Sigmoid colon (tissue), 7 donors: ENCODE results near the gene ZNF831. TPM values are rescaled to one million over a fixed set of nuclear protein-coding genes. Genes with fewer than 3 reads are reported as not detected.

Experiments
- DNase-seq: peaks from one replicate; pipeline ENCODE4 v3.0.0-alpha.2; 2019
- H3K27ac ChIP-seq, 4 donors: fragments of 200-600 bp; sonication (generic); one replicate each; pipeline ENCODE4 v1.5.1; 2016 to 2019; ENCODE audit warnings: mild to moderate bottlenecking in 1 of 4
- H3K27me3 ChIP-seq, 3 donors: fragments of 200-600 bp; sonication (generic); one replicate each; pipeline ENCODE4 v1.5.1; 2019; ENCODE audit warnings: mild to moderate bottlenecking in 1 of 3
- H3K36me3 ChIP-seq, 4 donors: fragments of 200-600 bp; sonication (generic); one replicate each; pipeline ENCODE4 v1.5.1; 2016 to 2019
- H3K4me1 ChIP-seq, 4 donors: fragments of 200-600 bp; sonication (generic); one replicate each; pipeline ENCODE4 v1.5.1; 2017 to 2019
- H3K4me3 ChIP-seq, 4 donors: fragments of 200-600 bp; sonication (generic); one replicate each; pipeline ENCODE4 v1.5.1; 2017 to 2019; ENCODE audit warnings: mild to moderate bottlenecking in 2 of 4, moderate library complexity in 1 of 4
- H3K9me3 ChIP-seq, 4 donors: fragments of 200-600 bp in 3 of 4; sonication (generic) in 3 of 4; one replicate each; pipeline versions ENCODE4 v1.5.1 to v1.6.1; 2013 to 2019
- EP300 ChIP-seq, 4 donors: sonication (generic); formaldehyde crosslinking; IDR thresholded peaks; one replicate each; pipeline ENCODE4 v1.6.1; 2017; ENCODE audit warnings: antibody characterized with exemption in 4 of 4
- POLR2A ChIP-seq, 2 donors: fragments of 450-650 bp; IDR thresholded peaks; one replicate each; pipeline ENCODE4 v1.6.1; 2016; ENCODE audit warnings: antibody characterized with exemption in 2 of 2, mild to moderate bottlenecking in 2 of 2, moderate library complexity in 2 of 2
- POLR2AphosphoS5 ChIP-seq, 4 donors: sonication (generic); formaldehyde crosslinking; IDR thresholded peaks; one replicate each; pipeline ENCODE4 v1.6.1; 2017; ENCODE audit warnings: antibody characterized with exemption in 4 of 4
- WGBS, 2 donors: extraction: QIAGEN DNeasy Blood & Tissue Kit; methylation state at CpG; one replicate each; pipeline ENCODE4 v1.1.7; 2013; 5-methylcytosine and 5-hydroxymethylcytosine counted together
- intact Hi-C: fragments of 100-400 bp; cut with DNase I; formaldehyde crosslinking; loops from one replicate; pipeline ENCODE4 v1.15.1; 2023
- polyA plus RNA-seq, 3 donors: library from polyadenylated mRNA; stranded (reverse); fragments of 200-250 nt; gene quantifications; one replicate each; pipeline ENCODE4 v1.2.3, GENCODE V29; 2013
- total RNA-seq, 4 donors: library from RNA; depleted of rRNA; stranded (reverse); fragments of >200 nt; gene quantifications; one replicate each; pipeline ENCODE4 v1.1.0, GENCODE V29; 2016
- TF ChIP-seq, protein P1 (sequence below), 4 experiments: fragments of 450-650 bp in 3 of 4; fragments of 200-600 bp in 1 of 4; IDR thresholded peaks; one replicate each; pipeline ENCODE4 v1.5.1; 2016 to 2019; ENCODE audit warnings: antibody characterized with exemption in 4 of 4, mild to moderate bottlenecking in 3 of 4, moderate library complexity in 2 of 4
- donor health status: healthy with polysubstance abuse.
- donor health status: Bipolar disorder and iron deficiency.
- donor health status: healthy.

The ZNF831 gene
- total and polyA plus RNA-seq, 7 donors: under 0.01 to 4.4 (median 0.50) TPM; not detected in 1

DNA sequence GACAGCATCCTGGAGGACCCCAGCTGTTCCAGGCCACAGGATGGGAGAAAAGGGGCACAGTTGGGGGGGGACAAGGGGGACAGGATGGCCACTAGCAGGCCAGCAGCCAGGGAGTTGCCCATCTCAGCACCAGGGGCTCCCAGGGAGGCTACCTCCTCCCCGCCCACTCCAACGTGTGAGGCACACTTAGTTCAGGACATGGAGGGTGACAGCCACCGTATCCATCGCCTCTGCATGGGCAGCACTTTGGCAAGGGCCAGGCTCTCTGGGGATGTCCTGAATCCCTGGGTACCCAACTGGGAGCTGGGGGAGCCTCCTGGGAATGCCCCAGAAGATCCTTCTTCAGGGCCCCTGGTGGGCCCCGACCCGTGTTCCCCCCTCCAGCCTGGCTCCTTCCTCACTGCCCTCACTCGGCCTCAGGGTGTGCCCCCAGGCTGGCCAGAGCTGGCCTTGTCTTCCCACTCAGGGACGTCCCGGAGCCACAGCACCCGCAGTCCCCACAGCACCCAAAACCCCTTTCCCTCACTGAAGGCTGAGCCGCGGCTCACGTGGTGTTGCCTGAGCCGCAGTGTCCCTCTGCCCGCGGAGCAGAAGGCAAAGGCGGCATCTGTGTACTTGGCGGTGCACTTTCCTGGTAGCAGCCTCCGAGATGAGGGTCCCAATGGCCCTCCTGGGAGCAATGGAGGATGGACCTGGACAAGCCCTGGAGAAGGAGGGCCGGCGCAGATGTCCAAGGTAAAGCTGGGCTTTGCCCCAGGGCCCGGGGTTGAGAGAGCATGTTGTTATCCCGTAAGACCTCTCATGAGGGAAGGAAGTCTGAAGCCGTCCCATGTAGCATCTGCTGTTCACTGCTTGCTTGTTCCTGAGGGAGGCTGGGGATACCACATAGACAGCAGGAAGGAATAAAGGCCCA, 30.7 kb downstream of the ZNF831 start:
- H3K9me3 ChIP-seq: no peaks in the 10 kb centered on the region
- H3K4me3 ChIP-seq: no peak overlapping the region
- H3K27ac ChIP-seq: no peak overlapping the region
- 94% methylated on average over 24 of the region's 24 CpGs for WGBS, 2 donors
- no peak for DNase-seq
- no peaks in the 10 kb centered on the region for H3K4me1 ChIP-seq
- H3K27me3 ChIP-seq: peaks cover 0 to 21% (median 6%) of the 10 kb centered on the region in 3 donors
- TF ChIP-seq POLR2A (IDR thresholded peaks at IDR 0.05): no peak
- TF ChIP-seq, protein P1, sequence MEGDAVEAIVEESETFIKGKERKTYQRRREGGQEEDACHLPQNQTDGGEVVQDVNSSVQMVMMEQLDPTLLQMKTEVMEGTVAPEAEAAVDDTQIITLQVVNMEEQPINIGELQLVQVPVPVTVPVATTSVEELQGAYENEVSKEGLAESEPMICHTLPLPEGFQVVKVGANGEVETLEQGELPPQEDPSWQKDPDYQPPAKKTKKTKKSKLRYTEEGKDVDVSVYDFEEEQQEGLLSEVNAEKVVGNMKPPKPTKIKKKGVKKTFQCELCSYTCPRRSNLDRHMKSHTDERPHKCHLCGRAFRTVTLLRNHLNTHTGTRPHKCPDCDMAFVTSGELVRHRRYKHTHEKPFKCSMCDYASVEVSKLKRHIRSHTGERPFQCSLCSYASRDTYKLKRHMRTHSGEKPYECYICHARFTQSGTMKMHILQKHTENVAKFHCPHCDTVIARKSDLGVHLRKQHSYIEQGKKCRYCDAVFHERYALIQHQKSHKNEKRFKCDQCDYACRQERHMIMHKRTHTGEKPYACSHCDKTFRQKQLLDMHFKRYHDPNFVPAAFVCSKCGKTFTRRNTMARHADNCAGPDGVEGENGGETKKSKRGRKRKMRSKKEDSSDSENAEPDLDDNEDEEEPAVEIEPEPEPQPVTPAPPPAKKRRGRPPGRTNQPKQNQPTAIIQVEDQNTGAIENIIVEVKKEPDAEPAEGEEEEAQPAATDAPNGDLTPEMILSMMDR (IDR thresholded peaks at IDR 0.05): no peak
- TF ChIP-seq POLR2AphosphoS5 (IDR thresholded peaks at IDR 0.05): no peak
- TF ChIP-seq EP300 (IDR thresholded peaks at IDR 0.05): no peak
- H3K36me3 ChIP-seq: no peaks in the 10 kb centered on the region
- intact Hi-C loops: no loop called here

DNA sequence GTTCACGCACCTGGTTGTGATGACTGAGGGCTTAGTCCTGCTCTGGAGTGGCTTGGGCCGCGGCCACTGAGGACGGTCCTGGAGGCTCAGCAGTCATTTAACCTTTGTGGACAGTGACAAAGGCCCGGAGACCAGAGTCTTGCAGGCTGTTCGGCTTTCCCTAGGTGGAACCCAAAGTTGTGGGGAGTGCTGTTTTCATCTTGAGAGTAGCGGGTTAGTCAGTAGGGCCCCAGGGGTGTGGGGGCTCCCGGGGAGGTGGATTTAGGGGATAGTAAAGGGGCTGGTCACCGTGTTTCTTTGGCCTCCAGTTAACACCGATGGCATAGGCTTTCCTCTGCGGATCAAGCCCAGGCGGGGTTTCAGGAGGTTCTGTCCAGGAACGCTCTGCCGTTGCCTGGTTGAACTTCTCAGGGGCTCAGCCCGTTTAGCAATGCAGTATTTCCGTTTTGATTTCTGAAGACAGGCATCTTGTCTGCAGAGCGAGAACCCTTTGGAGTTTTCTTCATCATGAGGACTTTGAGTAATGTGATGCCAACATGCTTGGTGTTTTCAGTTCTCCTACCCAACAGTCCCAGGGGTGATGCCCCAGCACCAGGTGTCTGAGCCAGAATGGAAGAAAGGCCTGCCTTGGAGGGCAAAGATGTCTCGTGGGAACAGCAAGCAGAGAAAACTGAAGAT, 31.8 kb downstream of the ZNF831 start:
- Histone ChIP-seq H3K27me3 (peaks cover 0 to 21% (median 6%) of the 10 kb centered on the region in 3 donors), H3K4me3 (no peak overlapping the region), H3K4me1 (no peaks in the 10 kb centered on the region), H3K27ac (no peak overlapping the region), H3K9me3 (no peaks in the 10 kb centered on the region), H3K36me3 (no peaks in the 10 kb centered on the region)
- WGBS, 2 donors: 89 to 94% methylated on average over 18 of the region's 18 CpGs
- intact Hi-C loops: no loop called here
- TF ChIP-seq POLR2AphosphoS5 (IDR thresholded peaks at IDR 0.05) (no peak), POLR2A (IDR thresholded peaks at IDR 0.05) (no peak), EP300 (IDR thresholded peaks at IDR 0.05) (no peak)
- TF ChIP-seq, protein P1 (IDR thresholded peaks at IDR 0.05): no peak
- no peak for DNase-seq

DNA sequence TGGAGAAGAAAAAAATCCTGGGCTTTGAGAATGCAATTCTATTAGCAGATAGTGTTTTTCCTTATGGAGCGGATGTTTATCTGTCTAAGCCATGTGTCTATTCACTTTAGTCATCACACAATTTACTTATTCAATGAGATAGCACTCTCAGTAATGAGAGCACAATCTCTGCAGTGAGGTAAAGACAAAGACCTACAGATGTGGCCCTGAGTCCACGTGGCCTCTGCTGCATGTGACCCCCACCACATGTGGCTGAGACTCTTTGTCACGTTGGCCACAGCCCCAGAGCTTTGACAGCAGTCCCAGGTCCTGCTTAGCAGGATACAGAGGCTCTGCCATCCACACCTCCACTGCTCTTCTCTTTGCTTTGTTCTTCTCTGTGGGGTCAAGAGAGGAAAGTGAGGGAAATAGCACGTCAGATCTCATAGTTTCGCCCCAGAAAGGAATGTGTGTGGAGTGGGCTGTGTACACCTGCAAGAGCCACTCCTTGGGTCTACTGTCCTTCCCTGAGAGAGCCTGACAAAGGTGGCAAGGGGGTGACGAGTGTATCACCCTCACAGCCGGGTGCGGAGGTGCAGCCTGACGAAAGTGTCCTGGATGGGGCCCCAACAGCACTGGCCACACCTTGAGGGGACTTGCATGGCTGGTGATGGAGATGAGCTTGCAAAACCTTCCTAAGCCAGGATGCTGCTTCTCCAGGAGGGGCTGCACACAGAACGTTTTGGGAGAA, 40.7 kb downstream of the ZNF831 start:
- Histone ChIP-seq H3K9me3 (no peaks in the 10 kb centered on the region), H3K27ac (no peak overlapping the region), H3K4me1 (no peaks in the 10 kb centered on the region), H3K4me3 (no peak overlapping the region), H3K27me3 (peaks cover 0 to 19% (median 0%) of the 10 kb centered on the region in 3 donors), H3K36me3 (no peaks in the 10 kb centered on the region)
- no peak for DNase-seq
- WGBS, 2 donors: 72 to 75% methylated on average over 10 of the region's 10 CpGs
- intact Hi-C loops: no loop called here
- TF ChIP-seq POLR2AphosphoS5 (IDR thresholded peaks at IDR 0.05) (no peak), EP300 (IDR thresholded peaks at IDR 0.05) (no peak), POLR2A (IDR thresholded peaks at IDR 0.05) (no peak)
- TF ChIP-seq, protein P1 (IDR thresholded peaks at IDR 0.05): no peak

DNA sequence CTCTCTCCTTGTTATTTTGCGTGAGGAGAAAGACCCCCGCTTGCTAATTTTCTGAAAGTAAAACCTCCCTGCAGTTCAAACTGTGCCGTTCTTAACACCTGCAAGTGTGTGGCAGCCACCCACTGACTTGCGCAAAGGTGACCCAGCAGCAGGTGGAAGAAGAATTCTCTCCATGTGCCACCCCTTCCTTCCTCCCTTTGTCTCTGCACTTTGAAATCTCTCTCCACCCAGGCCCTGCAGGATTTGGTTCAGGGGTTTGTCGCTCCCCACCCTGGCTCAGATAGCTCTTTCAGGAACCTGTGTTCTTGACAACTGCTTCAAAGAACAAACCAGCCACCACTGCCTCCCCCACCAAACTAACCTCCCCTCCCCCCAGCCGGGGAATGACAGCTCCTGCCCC, 41.4 kb downstream of the ZNF831 start:
- H3K36me3 ChIP-seq: no peaks in the 10 kb centered on the region
- H3K4me1 ChIP-seq: no peaks in the 10 kb centered on the region
- H3K9me3 ChIP-seq: no peaks in the 10 kb centered on the region
- H3K4me3 ChIP-seq: no peak overlapping the region
- intact Hi-C loops: no loop called here
- peaks cover 0 to 19% (median 0%) of the 10 kb centered on the region in 3 donors for H3K27me3 ChIP-seq
- TF ChIP-seq EP300 (IDR thresholded peaks at IDR 0.05) (no peak), POLR2AphosphoS5 (IDR thresholded peaks at IDR 0.05) (no peak), POLR2A (IDR thresholded peaks at IDR 0.05) (no peak)
- TF ChIP-seq, protein P1 (IDR thresholded peaks at IDR 0.05): no peak
- WGBS, 2 donors: 75 to 92% methylated on average over 6 of the region's 6 CpGs
- H3K27ac ChIP-seq: no peak overlapping the region
- DNase-seq: no peak
